ENCODE data around the gene NTN5. TPM values are rescaled to one million over a fixed set of nuclear protein-coding genes. Genes with fewer than 3 reads are reported as not detected.
A peak's percentile ranks its signal among the peaks of the same experiment; 100 is the strongest.

NTN5 gene
- total and polyA plus RNA-seq, 10 of the 15 experiments (the other 5 are each of a cell fraction or from before 2014, with no cell fraction given): 0.07 to 0.22 TPM; not detected in 8

GRCh38 chr19:48637948-48638830, 34.6 kb downstream of the NTN5 start (continued):
- TF ChIP-seq, protein P1, sequence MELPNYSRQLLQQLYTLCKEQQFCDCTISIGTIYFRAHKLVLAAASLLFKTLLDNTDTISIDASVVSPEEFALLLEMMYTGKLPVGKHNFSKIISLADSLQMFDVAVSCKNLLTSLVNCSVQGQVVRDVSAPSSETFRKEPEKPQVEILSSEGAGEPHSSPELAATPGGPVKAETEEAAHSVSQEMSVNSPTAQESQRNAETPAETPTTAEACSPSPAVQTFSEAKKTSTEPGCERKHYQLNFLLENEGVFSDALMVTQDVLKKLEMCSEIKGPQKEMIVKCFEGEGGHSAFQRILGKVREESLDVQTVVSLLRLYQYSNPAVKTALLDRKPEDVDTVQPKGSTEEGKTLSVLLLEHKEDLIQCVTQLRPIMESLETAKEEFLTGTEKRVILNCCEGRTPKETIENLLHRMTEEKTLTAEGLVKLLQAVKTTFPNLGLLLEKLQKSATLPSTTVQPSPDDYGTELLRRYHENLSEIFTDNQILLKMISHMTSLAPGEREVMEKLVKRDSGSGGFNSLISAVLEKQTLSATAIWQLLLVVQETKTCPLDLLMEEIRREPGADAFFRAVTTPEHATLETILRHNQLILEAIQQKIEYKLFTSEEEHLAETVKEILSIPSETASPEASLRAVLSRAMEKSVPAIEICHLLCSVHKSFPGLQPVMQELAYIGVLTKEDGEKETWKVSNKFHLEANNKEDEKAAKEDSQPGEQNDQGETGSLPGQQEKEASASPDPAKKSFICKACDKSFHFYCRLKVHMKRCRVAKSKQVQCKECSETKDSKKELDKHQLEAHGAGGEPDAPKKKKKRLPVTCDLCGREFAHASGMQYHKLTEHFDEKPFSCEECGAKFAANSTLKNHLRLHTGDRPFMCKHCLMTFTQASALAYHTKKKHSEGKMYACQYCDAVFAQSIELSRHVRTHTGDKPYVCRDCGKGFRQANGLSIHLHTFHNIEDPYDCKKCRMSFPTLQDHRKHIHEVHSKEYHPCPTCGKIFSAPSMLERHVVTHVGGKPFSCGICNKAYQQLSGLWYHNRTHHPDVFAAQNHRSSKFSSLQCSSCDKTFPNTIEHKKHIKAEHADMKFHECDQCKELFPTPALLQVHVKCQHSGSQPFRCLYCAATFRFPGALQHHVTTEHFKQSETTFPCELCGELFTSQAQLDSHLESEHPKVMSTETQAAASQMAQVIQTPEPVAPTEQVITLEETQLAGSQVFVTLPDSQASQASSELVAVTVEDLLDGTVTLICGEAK (IDR thresholded peaks at IDR 0.05; ENCODE audit: borderline replicate concordance): peak; percentile 65; the same call in 1 of the 2 replicates
- TF ChIP-seq IKZF2 (IDR thresholded peaks at IDR 0.05) (peak; percentile 1 to 27; a peak in 3 of 4 replicates), RELB (IDR thresholded peaks at IDR 0.05; ENCODE audit: low read depth) (peak; percentile 61), MXI1 (IDR thresholded peaks at IDR 0.05; ENCODE audit: low read depth, low read length) (0 out of 2 replicates have a peak, but pooled peaks have one; percentile 8), SREBF1 (IDR thresholded peaks at IDR 0.05; ENCODE audit: low read length) (peak; percentile 96), NBN (IDR thresholded peaks at IDR 0.05) (peak; percentile 35), POU2F2 (IDR thresholded peaks at IDR 0.05; ENCODE audit: borderline replicate concordance, low read depth, low read length) (peak; percentile 17; the same call in 1 of the 3 replicates), KLF5 (IDR thresholded peaks at IDR 0.05; ENCODE audit: partially characterized antibody) (peak; percentile 88), CBFB (IDR thresholded peaks at IDR 0.05; ENCODE audit: low read depth) (peak; percentile 64; the same call in 1 of the 2 replicates), RUNX3 (IDR thresholded peaks at IDR 0.05; ENCODE audit: low read length) (peak; percentile 62), ZNF622 (IDR thresholded peaks at IDR 0.05) (no peak), EGR1 (IDR thresholded peaks at IDR 0.05; ENCODE audit: borderline replicate concordance in 1 of 2, low read depth in 2 of 2, low read length in 2 of 2) (peak in 1 of 2 experiments; percentile 14; a peak in 1 of 3 replicates), CBX3 (IDR thresholded peaks at IDR 0.05; ENCODE audit: borderline replicate concordance, low read depth) (no peak), EP300 (IDR thresholded peaks at IDR 0.05; ENCODE audit: borderline replicate concordance in 1 of 2, control insufficient read depth in 1 of 2, low read depth in 2 of 2, low read length in 2 of 2) (no peak), FOXK2 (IDR thresholded peaks at IDR 0.05) (peak; percentile 96), HCFC1 (IDR thresholded peaks at IDR 0.05; ENCODE audit: low read length) (peak; percentile 25), POLR2AphosphoS5 (IDR thresholded peaks at IDR 0.05; ENCODE audit: low read length) (peak; percentile 82), IKZF1 (conservative IDR thresholded peaks at IDR 0.05) (peak; percentile 60; the same call in 1 of the 2 replicates)
- TF ChIP-seq, protein P2, sequence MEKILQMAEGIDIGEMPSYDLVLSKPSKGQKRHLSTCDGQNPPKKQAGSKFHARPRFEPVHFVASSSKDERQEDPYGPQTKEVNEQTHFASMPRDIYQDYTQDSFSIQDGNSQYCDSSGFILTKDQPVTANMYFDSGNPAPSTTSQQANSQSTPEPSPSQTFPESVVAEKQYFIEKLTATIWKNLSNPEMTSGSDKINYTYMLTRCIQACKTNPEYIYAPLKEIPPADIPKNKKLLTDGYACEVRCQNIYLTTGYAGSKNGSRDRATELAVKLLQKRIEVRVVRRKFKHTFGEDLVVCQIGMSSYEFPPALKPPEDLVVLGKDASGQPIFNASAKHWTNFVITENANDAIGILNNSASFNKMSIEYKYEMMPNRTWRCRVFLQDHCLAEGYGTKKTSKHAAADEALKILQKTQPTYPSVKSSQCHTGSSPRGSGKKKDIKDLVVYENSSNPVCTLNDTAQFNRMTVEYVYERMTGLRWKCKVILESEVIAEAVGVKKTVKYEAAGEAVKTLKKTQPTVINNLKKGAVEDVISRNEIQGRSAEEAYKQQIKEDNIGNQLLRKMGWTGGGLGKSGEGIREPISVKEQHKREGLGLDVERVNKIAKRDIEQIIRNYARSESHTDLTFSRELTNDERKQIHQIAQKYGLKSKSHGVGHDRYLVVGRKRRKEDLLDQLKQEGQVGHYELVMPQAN (conservative IDR thresholded peaks at IDR 0.05): 0 out of 2 replicates have a peak, but pooled peaks have one; percentile 38
- TF ChIP-seq, protein P3, sequence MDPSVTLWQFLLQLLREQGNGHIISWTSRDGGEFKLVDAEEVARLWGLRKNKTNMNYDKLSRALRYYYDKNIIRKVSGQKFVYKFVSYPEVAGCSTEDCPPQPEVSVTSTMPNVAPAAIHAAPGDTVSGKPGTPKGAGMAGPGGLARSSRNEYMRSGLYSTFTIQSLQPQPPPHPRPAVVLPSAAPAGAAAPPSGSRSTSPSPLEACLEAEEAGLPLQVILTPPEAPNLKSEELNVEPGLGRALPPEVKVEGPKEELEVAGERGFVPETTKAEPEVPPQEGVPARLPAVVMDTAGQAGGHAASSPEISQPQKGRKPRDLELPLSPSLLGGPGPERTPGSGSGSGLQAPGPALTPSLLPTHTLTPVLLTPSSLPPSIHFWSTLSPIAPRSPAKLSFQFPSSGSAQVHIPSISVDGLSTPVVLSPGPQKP (IDR thresholded peaks at IDR 0.05; ENCODE audit: low read depth, low read length): no peak

Data from GM12878 (cell line).